ENCODE data around the gene KCNQ4.
A peak's percentile ranks its signal among the peaks of the same experiment; 100 is the strongest.

KCNQ4 gene

GRCh38 chr1:40823345-40823744 lies 39.8 kb downstream of the KCNQ4 start:
- Histone ChIP-seq H3K9me3 (ENCODE audit: insufficient read depth, low read length) (no peaks in the 10 kb centered on the region), H2AFZ (ENCODE audit: low read depth, low read length) (no peak overlapping the region), H3K4me1 (ENCODE audit: low read length) (peaks cover 17% of the 10 kb centered on the region)

GRCh38 chr1:40823983-40824382 lies 40.4 kb downstream of the KCNQ4 start:
- no peak overlapping the region for H3K9ac ChIP-seq (ENCODE audit: low read length)
- H3K4me1 ChIP-seq (ENCODE audit: low read length), result peaks cover 17% of the 10 kb centered on the region
- H2AFZ ChIP-seq (ENCODE audit: low read depth, low read length), result no peak overlapping the region
- H3K79me2 ChIP-seq (ENCODE audit: low read length), result no peaks in the 10 kb centered on the region
- no peaks in the 10 kb centered on the region for H3K27me3 ChIP-seq (ENCODE audit: low read depth, low read length)
- no peaks in the 10 kb centered on the region for H3K9me3 ChIP-seq (ENCODE audit: insufficient read depth, low read length)
- TF ChIP-seq EZH2phosphoT487 (IDR thresholded peaks at IDR 0.05; ENCODE audit: low read depth), result no peak
- TF ChIP-seq, protein P1, sequence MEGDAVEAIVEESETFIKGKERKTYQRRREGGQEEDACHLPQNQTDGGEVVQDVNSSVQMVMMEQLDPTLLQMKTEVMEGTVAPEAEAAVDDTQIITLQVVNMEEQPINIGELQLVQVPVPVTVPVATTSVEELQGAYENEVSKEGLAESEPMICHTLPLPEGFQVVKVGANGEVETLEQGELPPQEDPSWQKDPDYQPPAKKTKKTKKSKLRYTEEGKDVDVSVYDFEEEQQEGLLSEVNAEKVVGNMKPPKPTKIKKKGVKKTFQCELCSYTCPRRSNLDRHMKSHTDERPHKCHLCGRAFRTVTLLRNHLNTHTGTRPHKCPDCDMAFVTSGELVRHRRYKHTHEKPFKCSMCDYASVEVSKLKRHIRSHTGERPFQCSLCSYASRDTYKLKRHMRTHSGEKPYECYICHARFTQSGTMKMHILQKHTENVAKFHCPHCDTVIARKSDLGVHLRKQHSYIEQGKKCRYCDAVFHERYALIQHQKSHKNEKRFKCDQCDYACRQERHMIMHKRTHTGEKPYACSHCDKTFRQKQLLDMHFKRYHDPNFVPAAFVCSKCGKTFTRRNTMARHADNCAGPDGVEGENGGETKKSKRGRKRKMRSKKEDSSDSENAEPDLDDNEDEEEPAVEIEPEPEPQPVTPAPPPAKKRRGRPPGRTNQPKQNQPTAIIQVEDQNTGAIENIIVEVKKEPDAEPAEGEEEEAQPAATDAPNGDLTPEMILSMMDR (IDR thresholded peaks at IDR 0.05; ENCODE audit: low read depth, low read length), result no peak
- H3K4me3 ChIP-seq (ENCODE audit: low read length), result no peak overlapping the region
- H3K36me3 ChIP-seq (replicated peaks; ENCODE audit: low read depth, low read length), result no peaks in the 10 kb centered on the region
- no peak overlapping the region for H3K27ac ChIP-seq (ENCODE audit: low read length)
- no peaks in the 10 kb centered on the region for H4K20me1 ChIP-seq (ENCODE audit: insufficient read depth, low read length)
- H3K4me2 ChIP-seq (ENCODE audit: low read length), result no peak overlapping the region

More at GRCh38 chr1:40823345-40823744, 39.8 kb downstream of the KCNQ4 start:
- no peaks in the 10 kb centered on the region for H3K36me3 ChIP-seq (replicated peaks; ENCODE audit: low read depth, low read length)
- H3K9ac ChIP-seq (ENCODE audit: low read length), result no peak overlapping the region
- no peaks in the 10 kb centered on the region for H3K27me3 ChIP-seq (ENCODE audit: low read depth, low read length)
- no peaks in the 10 kb centered on the region for H4K20me1 ChIP-seq (ENCODE audit: insufficient read depth, low read length)
- H3K79me2 ChIP-seq (ENCODE audit: low read length), result no peaks in the 10 kb centered on the region
- H3K4me3 ChIP-seq (ENCODE audit: low read length), result no peak overlapping the region
- H3K4me2 ChIP-seq (ENCODE audit: low read length), result no peak overlapping the region
- TF ChIP-seq, protein P1 (IDR thresholded peaks at IDR 0.05; ENCODE audit: low read depth, low read length), result no peak
- TF ChIP-seq EZH2phosphoT487 (IDR thresholded peaks at IDR 0.05; ENCODE audit: low read depth), result no peak
- H3K27ac ChIP-seq (ENCODE audit: low read length), result no peak overlapping the region

GRCh38 chr1:40824591-40825434 lies 41.2 kb downstream of the KCNQ4 start:
- H3K27ac ChIP-seq (ENCODE audit: low read length), result peak overlapping the region; percentile 29; the same call in 1 of the 2 replicates
- no peaks in the 10 kb centered on the region for H3K27me3 ChIP-seq (ENCODE audit: low read depth, low read length)
- no peaks in the 10 kb centered on the region for H3K9me3 ChIP-seq (ENCODE audit: insufficient read depth, low read length)
- H3K4me2 ChIP-seq (ENCODE audit: low read length), result peak overlapping the region; percentile 85
- no peaks in the 10 kb centered on the region for H4K20me1 ChIP-seq (ENCODE audit: insufficient read depth, low read length)
- H3K79me2 ChIP-seq (ENCODE audit: low read length), result no peaks in the 10 kb centered on the region
- peaks cover 17% of the 10 kb centered on the region for H3K4me1 ChIP-seq (ENCODE audit: low read length)
- no peaks in the 10 kb centered on the region for H3K36me3 ChIP-seq (replicated peaks; ENCODE audit: low read depth, low read length)
- no peak for TF ChIP-seq EZH2phosphoT487 (IDR thresholded peaks at IDR 0.05; ENCODE audit: low read depth)
- TF ChIP-seq, protein P1 (IDR thresholded peaks at IDR 0.05; ENCODE audit: low read depth, low read length), result no peak
- peak overlapping the region; percentile 49 for H3K4me3 ChIP-seq (ENCODE audit: low read length)
- peak overlapping the region; percentile 29; the same call in 1 of the 2 replicates for H3K9ac ChIP-seq (ENCODE audit: low read length)
- peak overlapping the region; percentile 82 for H2AFZ ChIP-seq (ENCODE audit: low read depth, low read length)

GRCh38 chr1:40825435-40825788 lies 41.8 kb downstream of the KCNQ4 start:
- no peaks in the 10 kb centered on the region for H4K20me1 ChIP-seq (ENCODE audit: insufficient read depth, low read length)
- peak overlapping the region; percentile 29; the same call in 1 of the 2 replicates for H3K27ac ChIP-seq (ENCODE audit: low read length)
- H3K4me3 ChIP-seq (ENCODE audit: low read length), result peak overlapping the region; percentile 49
- H3K27me3 ChIP-seq (ENCODE audit: low read depth, low read length), result no peaks in the 10 kb centered on the region
- no peaks in the 10 kb centered on the region for H3K79me2 ChIP-seq (ENCODE audit: low read length)
- no peaks in the 10 kb centered on the region for H3K36me3 ChIP-seq (replicated peaks; ENCODE audit: low read depth, low read length)
- peak overlapping the region; percentile 47; the same call in 1 of the 2 replicates for H3K9ac ChIP-seq (ENCODE audit: low read length)
- H3K9me3 ChIP-seq (ENCODE audit: insufficient read depth, low read length), result no peaks in the 10 kb centered on the region
- peaks cover 17% of the 10 kb centered on the region for H3K4me1 ChIP-seq (ENCODE audit: low read length)
- H2AFZ ChIP-seq (ENCODE audit: low read depth, low read length), result peak overlapping the region; percentile 82
- no peak for TF ChIP-seq EZH2phosphoT487 (IDR thresholded peaks at IDR 0.05; ENCODE audit: low read depth)
- TF ChIP-seq, protein P1 (IDR thresholded peaks at IDR 0.05; ENCODE audit: low read depth, low read length), result no peak
- peak overlapping the region; percentile 85 for H3K4me2 ChIP-seq (ENCODE audit: low read length)
